NAMALWA (cell line): Measurements from ENCODE around the gene SPRR2E.
"Not testable (repeated sequence)": the region's sequence is repeated elsewhere in the genome, so short reads cannot be mapped to it uniquely, and the experiment has no call there.

Experiments used
- DNase-seq: peaks from one replicate; pipeline ENCODE4 v3.0.0-alpha.2; 2015; ENCODE audit warnings: low spot score

Gene SPRR2E

DNA sequence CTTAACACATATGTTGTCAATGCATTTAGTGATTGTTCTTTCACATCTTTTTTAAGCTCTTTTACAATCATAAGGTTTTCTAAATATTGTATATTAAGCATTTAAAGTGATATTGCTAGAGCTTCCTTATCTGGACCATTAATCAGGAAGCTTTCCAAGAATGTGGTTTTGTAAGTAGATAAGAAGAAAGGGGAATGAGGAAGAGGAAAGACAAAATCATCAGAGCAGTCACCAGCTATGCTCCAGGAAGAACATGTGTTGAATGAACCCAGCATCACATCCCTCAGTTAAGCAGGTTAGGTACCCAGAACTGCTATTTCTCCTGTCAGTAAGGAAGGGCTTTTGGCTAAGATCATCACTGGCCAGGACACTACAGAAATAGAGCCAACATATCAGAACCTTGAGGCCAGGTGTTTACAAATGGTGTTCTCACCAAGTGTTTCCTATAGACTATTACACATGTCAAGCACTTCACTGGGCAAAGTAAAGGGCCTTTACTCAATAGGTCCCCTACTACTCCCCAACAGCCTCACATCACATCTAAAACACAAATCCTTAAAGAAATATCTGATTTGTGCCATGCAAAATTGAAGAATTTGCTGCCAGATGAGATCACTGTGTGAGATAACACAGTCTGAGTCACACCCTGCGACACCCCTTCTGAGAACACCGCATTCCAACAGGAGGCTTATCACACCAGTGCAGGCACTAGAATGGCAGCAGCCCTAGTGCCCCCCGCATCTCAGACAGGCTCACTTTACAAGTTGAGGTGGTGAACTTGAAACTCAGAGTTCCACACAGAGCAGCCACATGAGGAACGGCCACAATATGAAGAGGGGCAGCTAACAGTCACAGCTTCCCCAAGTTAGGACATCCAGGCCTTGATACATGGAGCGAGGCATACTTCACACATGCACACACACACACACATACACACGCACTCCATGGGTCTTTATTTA is 35.2 kb downstream of the SPRR2E start:
- DNase-seq: no peak

DNA sequence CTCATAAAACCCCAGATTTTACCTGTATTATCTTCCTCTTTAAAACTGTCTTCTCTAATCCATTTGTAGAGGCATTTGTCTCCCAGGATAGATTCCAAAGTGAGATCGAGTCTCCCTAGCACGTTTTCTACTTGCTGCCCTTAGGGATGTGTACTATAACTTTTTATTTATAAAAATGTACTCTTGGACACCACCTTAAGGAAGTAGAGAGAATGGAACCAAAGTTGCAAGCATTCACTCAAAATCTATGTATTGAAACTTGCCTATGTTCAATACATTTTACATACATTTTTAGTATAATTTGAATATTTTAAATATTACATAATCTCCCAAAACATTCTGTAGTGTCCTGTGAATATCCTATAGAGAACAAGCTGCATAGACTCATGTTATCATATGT is 36.2 kb downstream of the SPRR2E start:
- peak; percentile 11 for DNase-seq

DNA sequence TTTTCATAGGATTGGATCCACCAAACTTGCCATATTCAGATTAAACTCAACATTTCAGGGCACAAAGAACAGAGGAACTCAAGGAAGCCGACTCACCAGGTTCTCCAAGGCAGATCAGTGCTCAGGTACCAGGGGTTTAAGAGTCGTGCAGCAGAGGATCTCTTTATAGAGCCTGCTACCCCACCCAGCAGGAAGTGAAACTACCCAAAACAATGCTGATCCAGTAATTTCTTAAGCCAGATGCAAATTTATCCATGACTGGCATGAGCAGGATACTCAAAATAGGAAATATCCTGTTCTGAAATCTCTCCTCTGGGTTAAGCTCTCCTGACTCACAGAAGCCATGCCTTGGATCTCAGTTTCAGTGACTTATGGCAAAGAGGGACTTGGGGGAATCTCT is 37.0 kb downstream of the SPRR2E start, which contains the start of gene SPRR2A:
TSS of gene SPRR2A (minus strand) at position 138 of the 400 bp plus-strand sequence. CDS start 777 bp downstream, outside the sequence.
- no peak for DNase-seq

DNA sequence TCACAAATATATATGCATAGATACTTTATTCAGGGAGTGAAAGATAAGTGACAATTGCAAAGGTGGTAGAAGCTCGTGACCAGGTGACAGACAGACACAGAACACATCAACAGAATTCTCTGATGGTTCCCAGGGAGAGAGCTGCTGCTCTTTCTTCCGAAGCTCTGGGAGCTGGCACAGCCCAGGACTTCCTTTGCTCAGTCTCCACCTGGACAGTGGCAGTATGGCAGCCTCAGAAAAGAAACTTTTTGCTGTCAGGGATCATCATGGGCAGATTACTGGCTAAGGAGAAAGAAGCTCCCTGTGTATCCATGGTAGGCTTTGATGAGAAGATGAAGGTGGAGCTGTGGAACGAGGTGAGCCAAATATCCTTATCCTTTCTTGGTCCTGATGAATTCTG is 38.2 kb downstream of the SPRR2E start:
- DNase-seq: not testable (repeated sequence)

DNA sequence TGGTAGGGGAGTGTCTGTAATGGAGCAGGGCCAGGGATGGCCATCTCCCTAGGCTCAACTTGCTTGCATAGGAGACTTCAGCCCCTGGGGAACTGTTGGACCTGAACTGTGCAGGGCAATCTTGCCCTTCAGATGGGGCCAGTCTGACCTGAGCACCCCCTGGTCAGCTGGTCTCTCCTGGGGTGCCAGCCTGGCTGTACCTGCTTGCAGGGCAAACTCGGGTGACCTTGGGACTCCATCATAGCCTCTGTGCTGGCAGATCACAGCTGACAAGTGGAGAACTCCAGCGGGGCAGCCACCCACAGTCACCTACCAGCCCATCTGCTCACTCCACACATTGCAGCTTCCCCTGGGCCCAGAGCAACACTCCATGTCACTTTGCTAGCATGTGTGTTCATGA is 45.1 kb downstream of the SPRR2E start:
- no peak for DNase-seq
